Panc1 (cell line): ENCODE measurements around the gene INO80.

Experiments
- CTCF ChIP-seq: fragments of 450-650 bp; IDR thresholded peaks from 2 replicates; pipeline ENCODE4 v1.5.1; 2017; ENCODE audit warnings: mild to moderate bottlenecking
- POLR2AphosphoS5 ChIP-seq: IDR thresholded peaks from 2 replicates; pipeline ENCODE4 v1.6.1; 2012; ENCODE audit warnings: mild to moderate bottlenecking, low read depth, low read length, moderate library complexity
- SIN3A ChIP-seq: IDR thresholded peaks from 2 replicates; pipeline ENCODE4 v1.6.1; 2012; ENCODE audit warnings: low read depth, mild to moderate bottlenecking, low read length, moderate library complexity, borderline replicate concordance; ENCODE audit not compliant: insufficient read depth
- TCF7L2 ChIP-seq: IDR thresholded peaks from 2 replicates; pipeline ENCODE4 v1.6.1; 2011; ENCODE audit warnings: mild to moderate bottlenecking, low read depth, low read length, inconsistent platforms
- TF ChIP-seq, protein P1 (sequence below), 2 experiments: IDR thresholded peaks; 2 replicates each; pipeline ENCODE4 v1.6.1; 2011 to 2012; ENCODE audit warnings: low read depth in 2 of 2, control low read depth in 1 of 2, low read length in 1 of 2, mild to moderate bottlenecking in 1 of 2, moderate library complexity in 1 of 2; ENCODE audit not compliant: insufficient read depth in 1 of 2

- TF ChIP-seq CTCF (no peak), SIN3A (no peak), POLR2AphosphoS5 (no peak), TCF7L2 (no peak)
- TF ChIP-seq, protein P1, sequence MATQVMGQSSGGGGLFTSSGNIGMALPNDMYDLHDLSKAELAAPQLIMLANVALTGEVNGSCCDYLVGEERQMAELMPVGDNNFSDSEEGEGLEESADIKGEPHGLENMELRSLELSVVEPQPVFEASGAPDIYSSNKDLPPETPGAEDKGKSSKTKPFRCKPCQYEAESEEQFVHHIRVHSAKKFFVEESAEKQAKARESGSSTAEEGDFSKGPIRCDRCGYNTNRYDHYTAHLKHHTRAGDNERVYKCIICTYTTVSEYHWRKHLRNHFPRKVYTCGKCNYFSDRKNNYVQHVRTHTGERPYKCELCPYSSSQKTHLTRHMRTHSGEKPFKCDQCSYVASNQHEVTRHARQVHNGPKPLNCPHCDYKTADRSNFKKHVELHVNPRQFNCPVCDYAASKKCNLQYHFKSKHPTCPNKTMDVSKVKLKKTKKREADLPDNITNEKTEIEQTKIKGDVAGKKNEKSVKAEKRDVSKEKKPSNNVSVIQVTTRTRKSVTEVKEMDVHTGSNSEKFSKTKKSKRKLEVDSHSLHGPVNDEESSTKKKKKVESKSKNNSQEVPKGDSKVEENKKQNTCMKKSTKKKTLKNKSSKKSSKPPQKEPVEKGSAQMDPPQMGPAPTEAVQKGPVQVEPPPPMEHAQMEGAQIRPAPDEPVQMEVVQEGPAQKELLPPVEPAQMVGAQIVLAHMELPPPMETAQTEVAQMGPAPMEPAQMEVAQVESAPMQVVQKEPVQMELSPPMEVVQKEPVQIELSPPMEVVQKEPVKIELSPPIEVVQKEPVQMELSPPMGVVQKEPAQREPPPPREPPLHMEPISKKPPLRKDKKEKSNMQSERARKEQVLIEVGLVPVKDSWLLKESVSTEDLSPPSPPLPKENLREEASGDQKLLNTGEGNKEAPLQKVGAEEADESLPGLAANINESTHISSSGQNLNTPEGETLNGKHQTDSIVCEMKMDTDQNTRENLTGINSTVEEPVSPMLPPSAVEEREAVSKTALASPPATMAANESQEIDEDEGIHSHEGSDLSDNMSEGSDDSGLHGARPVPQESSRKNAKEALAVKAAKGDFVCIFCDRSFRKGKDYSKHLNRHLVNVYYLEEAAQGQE (IDR thresholded peaks at IDR 0.05; ENCODE audit: insufficient read depth in 1 of 2, low read depth in 2 of 2, low read length in 1 of 2) = no peak
These were observed 35.9 kb downstream of the INO80 start for GRCh38 chr15:41080144-41080543.
